Effector memory CD4-positive, alpha-beta T cell (primary cell): Measurements from ENCODE around the gene ADAMTS17.
"Not testable (repeated sequence)": the region's sequence is repeated elsewhere in the genome, so short reads cannot be mapped to it uniquely, and the experiment has no call there.

ENCODE experiments used
- DNase-seq, 3 donors: peaks; one replicate each; pipeline ENCODE4 v3.0.0-alpha.2; 2020
- H3K27ac ChIP-seq: 2 replicates; pipeline ENCODE4 v1.7.0; 2013; ENCODE audit warnings: mild to moderate bottlenecking, low read length, moderate library complexity; ENCODE audit not compliant: insufficient read depth, poor library complexity, severe bottlenecking
- H3K27me3 ChIP-seq: replicated peaks from 2 replicates; pipeline ENCODE4 v1.7.0; 2013; ENCODE audit warnings: mild to moderate bottlenecking, low read length; ENCODE audit not compliant: insufficient read depth, control insufficient read depth, poor library complexity, severe bottlenecking
- H3K36me3 ChIP-seq: 2 replicates; pipeline ENCODE4 v1.7.0; 2013; ENCODE audit warnings: mild to moderate bottlenecking, low read length, moderate library complexity; ENCODE audit not compliant: control insufficient read depth, insufficient read depth
- H3K4me1 ChIP-seq: 2 replicates; pipeline ENCODE4 v1.7.0; 2013; ENCODE audit warnings: low read length, mild to moderate bottlenecking; ENCODE audit not compliant: control insufficient read depth, insufficient read depth, poor library complexity, severe bottlenecking
- H3K4me3 ChIP-seq: 2 replicates; pipeline ENCODE4 v1.7.0; 2013; ENCODE audit warnings: low read length, low read depth, mild to moderate bottlenecking; ENCODE audit not compliant: insufficient read depth, poor library complexity, severe bottlenecking
- H3K9me3 ChIP-seq: 2 replicates; pipeline ENCODE4 v1.7.0; 2013; ENCODE audit warnings: mild to moderate bottlenecking, low read length, moderate library complexity; ENCODE audit not compliant: control insufficient read depth

Gene ADAMTS17

DNA sequence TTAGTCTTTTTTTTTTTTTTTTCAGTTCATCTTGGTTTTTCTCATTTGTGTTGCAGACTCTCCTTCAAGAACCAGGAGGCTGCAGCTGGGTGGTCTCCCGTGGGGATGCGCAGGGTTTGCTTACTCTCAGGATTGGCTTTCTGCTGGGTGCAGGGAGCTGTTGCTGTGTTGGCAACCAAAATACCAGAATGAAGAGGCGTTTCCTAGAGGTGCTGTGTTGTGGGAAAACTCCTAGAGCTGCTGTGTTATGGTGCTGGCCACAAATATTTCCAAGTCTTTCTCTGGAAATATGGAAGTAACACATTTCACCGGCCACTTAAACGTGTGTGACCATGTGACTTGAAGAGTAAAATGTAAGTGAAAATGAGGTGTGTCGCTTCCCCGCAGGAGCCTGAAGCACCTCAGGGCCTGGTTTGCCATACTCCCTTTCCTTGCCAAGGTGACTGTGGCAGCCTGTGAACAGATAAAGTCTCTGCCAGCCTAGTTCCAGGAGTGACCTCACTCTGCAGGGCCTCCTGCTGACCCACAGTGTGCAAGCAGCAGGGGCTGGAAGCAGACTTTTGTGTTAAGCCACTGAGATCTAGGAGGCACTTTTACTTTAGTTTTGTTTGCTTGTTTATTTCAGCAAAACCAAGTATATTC, 258.9 kb downstream of the ADAMTS17 start:
- no peak for DNase-seq
- H3K4me3 ChIP-seq, result no peak overlapping the region
- no peaks in the 10 kb centered on the region for H3K27me3 ChIP-seq
- no peaks in the 10 kb centered on the region for H3K9me3 ChIP-seq
- H3K4me1 ChIP-seq, result no peaks in the 10 kb centered on the region
- H3K36me3 ChIP-seq, result no peaks in the 10 kb centered on the region
- H3K27ac ChIP-seq, result no peak overlapping the region

DNA sequence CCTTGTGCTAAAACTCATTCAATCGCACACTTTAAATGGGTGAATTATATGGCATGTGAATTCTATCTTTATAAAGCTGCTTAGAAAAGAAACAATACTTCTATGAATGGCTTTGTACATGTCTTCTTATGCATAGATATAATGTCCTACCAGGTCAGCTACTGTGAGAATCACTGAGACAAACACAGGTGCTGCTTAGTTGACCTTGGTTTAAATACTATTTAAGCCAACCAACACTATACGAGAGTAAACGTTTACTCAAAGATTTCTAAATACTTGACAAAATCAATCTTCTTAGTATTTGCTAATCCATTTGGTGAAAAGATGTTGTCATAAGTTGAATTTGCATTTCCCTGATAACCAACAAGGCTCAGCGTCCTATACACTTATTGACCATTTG, 260.3 kb downstream of the ADAMTS17 start:
- H3K27ac ChIP-seq, result no peak overlapping the region
- no peaks in the 10 kb centered on the region for H3K27me3 ChIP-seq
- DNase-seq, result no peak
- no peak overlapping the region for H3K4me3 ChIP-seq
- no peaks in the 10 kb centered on the region for H3K36me3 ChIP-seq
- H3K4me1 ChIP-seq, result no peaks in the 10 kb centered on the region
- H3K9me3 ChIP-seq, result no peaks in the 10 kb centered on the region

DNA sequence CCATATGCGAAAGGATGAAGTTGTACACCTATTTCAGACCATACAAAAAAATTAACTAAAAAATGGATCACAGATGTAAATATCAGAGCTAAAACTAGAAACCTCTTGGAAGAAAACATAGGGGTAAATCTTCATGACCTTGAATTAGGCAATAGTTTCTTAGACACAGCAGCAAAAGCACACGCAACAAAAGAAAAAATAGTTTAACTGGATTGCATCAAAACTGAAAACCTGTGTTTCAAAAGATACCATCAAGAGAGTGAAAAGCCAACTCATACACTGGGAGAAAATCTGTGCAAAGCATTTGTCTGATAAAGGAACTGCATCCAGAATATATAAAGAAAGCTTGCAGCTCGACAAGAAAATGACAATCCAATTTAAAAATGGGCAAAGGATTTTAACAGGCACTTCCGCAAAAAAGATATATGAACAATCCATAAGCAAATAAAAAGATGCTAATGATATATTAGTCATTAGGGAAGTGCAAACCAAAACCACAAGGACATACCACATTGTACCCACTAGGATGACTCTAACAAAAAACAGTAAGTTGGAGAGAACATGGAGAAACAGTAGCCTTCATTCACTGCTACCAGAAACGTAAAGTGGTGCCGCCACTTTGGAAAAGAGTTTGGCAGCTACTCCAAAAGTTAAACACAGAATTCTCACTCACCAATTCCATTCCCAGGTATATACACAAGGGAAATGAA, 263.1 kb downstream of the ADAMTS17 start:
- Histone ChIP-seq H3K27ac (no peak overlapping the region), H3K4me1 (no peaks in the 10 kb centered on the region), H3K4me3 (no peak overlapping the region), H3K27me3 (no peaks in the 10 kb centered on the region), H3K9me3 (no peaks in the 10 kb centered on the region), H3K36me3 (no peaks in the 10 kb centered on the region)
- no peak for DNase-seq

DNA sequence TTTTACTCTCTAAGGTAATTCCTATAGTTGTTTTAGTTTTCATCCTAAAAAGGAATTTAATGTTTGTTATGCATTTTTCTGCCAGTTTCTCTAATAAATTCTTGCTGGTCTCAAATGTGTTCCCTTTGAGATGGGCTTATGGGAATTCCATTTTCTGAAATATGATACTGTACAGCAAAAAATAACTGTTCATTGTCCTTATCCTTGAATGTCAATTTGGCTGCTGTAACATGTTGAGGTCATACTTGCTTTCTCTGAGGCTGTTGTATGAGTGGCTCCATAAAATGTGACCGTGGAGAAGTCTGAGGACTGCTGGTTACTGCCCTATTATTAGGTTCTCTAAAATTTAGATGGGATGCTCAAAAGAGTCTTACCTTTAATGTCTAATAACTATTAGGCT, 266.5 kb downstream of the ADAMTS17 start:
- H3K4me1 ChIP-seq, result no peaks in the 10 kb centered on the region
- no peaks in the 10 kb centered on the region for H3K9me3 ChIP-seq
- H3K27me3 ChIP-seq, result no peaks in the 10 kb centered on the region
- no peaks in the 10 kb centered on the region for H3K36me3 ChIP-seq
- no peak for DNase-seq
- no peak overlapping the region for H3K4me3 ChIP-seq
- H3K27ac ChIP-seq, result no peak overlapping the region

DNA sequence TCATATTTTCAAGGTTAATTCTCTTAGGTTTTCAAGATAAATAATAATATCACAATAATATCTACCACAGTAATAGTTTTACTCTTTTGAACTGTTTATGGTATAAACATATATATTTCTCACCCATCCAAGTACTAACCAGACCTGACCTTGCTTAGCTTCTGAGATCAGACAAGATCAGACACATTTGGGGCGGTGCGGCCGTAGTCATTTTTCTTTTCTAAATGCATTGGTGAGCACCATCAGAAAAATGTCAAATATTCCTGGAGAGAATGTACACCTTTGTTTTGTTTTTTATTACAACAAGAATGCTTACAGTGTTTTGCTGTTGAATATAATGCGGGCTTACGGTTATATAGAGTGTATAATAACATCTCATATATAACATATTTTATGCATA, 267.8 kb downstream of the ADAMTS17 start:
- Histone ChIP-seq H3K27ac (no peak overlapping the region), H3K27me3 (no peaks in the 10 kb centered on the region), H3K9me3 (no peaks in the 10 kb centered on the region), H3K4me1 (no peaks in the 10 kb centered on the region), H3K36me3 (no peaks in the 10 kb centered on the region), H3K4me3 (no peak overlapping the region)
- no peak for DNase-seq

DNA sequence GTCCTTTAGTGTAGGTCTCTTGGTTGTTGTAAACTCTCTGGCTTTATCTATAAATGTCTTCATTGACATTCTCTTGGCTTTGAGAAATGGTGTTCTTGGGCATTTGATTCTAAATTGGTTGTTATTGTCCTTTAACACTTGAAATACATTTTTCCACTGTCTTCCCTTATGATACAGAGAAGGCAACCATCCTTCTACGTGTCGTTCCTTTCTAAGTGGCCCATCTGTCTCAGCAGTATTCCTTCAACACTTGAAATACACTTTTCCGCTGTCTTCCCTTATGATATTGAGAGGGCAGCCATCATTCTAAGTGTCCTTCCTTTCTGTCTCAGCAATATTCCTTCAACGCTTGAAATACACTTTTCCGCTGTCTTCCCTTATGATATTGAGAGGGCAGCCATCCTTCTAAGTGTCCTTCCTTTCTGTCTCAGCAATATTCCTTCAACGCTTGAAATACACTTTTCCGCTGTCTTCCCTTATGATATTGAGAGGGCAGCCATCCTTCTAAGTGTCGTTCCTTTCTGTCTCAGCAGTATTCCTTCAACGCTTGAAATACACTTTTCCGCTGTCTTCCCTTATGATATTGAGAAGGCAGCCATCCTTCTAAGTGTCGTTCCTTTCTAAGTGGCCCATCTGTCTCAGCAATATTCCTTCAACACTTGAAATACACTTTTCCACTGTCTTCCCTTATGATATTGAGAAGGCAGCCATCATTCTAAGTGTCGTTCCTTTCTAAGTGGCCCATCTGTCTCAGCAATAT, 275.1 kb downstream of the ADAMTS17 start:
- H3K27me3 ChIP-seq, H3K36me3 ChIP-seq, H3K4me3 ChIP-seq, H3K4me1 ChIP-seq, H3K9me3 ChIP-seq, DNase-seq, H3K27ac ChIP-seq: not testable (repeated sequence)

DNA sequence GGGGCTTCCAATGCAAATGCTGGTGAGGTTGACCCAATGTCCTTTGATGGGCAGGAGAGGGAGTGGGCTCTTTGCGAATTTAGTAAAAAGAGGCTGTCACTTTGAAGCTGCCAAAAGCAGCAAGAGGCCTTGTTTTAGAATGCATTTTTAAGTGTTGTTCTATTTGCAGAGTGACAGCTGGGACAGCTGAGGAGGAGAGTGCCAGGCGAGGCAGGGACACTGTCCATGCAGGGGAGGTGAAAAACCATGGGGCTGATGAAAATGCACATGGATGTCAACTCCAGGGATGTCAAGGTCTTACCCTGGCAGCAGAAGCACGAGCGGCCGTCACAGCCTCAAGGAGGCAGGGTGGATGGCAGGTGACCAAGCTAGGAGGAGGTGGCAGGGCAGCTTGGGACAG, 279.8 kb downstream of the ADAMTS17 start:
- Histone ChIP-seq H3K27ac (no peak overlapping the region), H3K4me3 (no peak overlapping the region), H3K9me3 (no peaks in the 10 kb centered on the region), H3K36me3 (no peaks in the 10 kb centered on the region), H3K4me1 (no peaks in the 10 kb centered on the region), H3K27me3 (no peaks in the 10 kb centered on the region)
- DNase-seq, result no peak

DNA sequence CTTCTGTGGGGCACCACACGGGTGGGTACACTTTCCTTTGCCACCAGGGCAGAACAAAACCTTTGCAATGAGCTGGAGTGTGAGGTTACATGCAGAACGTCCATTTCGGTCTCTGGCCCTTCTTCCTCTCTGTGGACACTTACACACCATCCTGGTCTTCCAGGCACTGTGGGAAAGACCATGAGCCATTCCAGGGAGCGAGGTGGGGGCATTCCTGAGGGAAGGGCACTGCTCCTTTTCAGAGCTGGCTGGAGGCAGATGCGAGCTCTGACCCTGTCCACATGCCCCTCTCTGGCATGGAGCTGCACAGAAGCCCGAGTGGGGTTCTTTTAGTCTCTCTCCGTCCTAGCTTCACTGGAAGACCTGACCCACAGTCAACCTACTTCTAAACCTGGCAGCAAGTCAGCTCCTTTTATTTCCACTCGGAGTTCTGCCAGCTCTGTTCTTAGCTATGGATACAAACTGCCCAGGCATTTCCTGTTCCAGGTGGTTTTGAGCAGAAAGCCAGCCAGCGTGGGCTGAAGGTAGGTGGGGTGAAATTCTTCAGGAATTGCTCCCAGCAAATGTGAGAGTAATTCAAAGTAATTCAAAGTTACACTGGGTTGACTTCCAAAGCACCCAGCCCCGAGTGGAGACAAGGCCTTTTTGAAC, 281.4 kb downstream of the ADAMTS17 start:
- Histone ChIP-seq H3K27me3 (no peaks in the 10 kb centered on the region), H3K36me3 (no peaks in the 10 kb centered on the region), H3K27ac (no peak overlapping the region), H3K4me3 (no peak overlapping the region), H3K9me3 (no peaks in the 10 kb centered on the region), H3K4me1 (no peaks in the 10 kb centered on the region)
- no peak for DNase-seq

DNA sequence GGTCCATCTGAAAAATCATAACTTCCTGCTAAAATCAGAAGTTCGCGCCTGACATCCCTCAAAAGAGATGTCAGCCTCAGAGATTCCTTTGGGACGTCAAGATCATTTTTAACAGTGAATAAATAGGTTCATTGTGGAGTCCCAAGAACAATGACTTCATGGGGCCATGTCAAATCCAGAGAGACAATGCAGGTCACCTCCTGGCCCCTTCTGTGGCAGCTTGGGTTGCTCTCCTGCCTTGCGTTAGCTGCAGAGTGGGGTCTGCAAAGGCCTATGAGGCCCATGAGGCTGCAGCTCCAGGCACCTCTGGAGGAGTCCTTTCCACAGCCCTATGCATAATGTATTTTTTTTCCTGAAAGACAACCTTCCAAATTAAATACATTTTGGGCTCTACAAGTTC, 282.3 kb downstream of the ADAMTS17 start:
- Histone ChIP-seq H3K4me1 (no peaks in the 10 kb centered on the region), H3K36me3 (no peaks in the 10 kb centered on the region), H3K27ac (no peak overlapping the region), H3K27me3 (no peaks in the 10 kb centered on the region), H3K9me3 (no peaks in the 10 kb centered on the region), H3K4me3 (no peak overlapping the region)
- no peak for DNase-seq

DNA sequence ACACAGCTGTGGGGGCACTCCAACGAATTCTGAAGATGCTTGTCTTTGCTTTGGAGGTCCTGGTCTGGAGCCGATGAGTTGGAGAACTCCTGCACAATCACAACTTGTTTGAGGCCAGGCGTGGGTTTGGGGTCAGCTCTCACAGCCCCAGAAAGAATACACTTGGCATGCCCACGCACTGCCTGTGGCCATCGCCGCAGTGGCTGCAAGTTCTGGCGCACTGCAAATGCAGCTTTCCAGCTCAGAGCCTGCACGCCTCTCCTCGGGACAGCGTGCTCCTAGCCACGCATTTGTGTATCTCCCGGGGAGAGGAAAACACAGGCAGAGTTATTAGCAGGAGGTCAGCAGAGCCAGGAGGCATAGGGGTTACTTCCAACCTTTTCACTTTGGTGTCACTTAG, 282.7 kb downstream of the ADAMTS17 start:
- no peak overlapping the region for H3K27ac ChIP-seq
- H3K4me3 ChIP-seq, result no peak overlapping the region
- H3K36me3 ChIP-seq, result no peaks in the 10 kb centered on the region
- no peaks in the 10 kb centered on the region for H3K9me3 ChIP-seq
- no peak for DNase-seq
- no peaks in the 10 kb centered on the region for H3K4me1 ChIP-seq
- no peaks in the 10 kb centered on the region for H3K27me3 ChIP-seq
